ENCODE results near the gene SLC35E3.

SLC35E3 gene

DNA sequence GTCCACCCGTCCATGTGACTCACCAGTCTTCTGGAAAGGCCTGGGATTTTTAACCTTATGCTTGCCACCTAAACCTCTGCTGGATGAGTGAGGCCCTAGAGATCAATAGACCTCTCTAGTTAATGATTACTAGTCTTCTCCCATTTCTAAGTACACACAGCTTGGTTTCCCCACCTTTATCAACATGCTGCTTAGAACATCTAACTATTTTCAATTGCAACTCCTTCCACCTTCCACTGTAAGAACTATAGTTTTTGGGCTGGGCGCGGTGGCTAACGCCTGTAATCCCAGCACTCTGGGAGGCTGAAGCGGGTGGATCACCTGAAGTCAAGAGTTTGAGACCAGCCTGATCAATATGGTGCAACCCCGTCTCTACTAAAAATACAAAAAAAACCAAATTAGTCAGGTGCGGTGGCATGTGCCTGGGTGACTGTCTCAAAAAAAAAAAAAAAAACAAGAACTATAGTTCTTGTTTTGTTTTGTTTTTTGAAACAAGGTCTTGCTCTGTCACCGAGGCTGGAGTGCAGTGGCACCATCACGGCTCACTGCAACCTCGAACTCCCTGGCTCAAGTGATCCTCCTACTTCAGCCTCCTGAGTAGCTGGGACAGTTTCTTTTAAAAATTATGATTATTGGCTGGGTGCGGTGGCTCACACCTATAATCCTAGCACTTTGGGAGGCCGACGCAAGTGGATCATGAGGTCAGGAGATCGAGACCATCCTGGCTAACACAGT lies 43.3 kb downstream of the SLC35E3 start:
- no peak for DNase-seq (ENCODE audit: low spot score)
- TF ChIP-seq, protein P1, sequence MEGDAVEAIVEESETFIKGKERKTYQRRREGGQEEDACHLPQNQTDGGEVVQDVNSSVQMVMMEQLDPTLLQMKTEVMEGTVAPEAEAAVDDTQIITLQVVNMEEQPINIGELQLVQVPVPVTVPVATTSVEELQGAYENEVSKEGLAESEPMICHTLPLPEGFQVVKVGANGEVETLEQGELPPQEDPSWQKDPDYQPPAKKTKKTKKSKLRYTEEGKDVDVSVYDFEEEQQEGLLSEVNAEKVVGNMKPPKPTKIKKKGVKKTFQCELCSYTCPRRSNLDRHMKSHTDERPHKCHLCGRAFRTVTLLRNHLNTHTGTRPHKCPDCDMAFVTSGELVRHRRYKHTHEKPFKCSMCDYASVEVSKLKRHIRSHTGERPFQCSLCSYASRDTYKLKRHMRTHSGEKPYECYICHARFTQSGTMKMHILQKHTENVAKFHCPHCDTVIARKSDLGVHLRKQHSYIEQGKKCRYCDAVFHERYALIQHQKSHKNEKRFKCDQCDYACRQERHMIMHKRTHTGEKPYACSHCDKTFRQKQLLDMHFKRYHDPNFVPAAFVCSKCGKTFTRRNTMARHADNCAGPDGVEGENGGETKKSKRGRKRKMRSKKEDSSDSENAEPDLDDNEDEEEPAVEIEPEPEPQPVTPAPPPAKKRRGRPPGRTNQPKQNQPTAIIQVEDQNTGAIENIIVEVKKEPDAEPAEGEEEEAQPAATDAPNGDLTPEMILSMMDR (IDR thresholded peaks at IDR 0.05; ENCODE audit: extremely low read depth, missing control alignments), result no peak

GRCh38 chr12:68790081-68790951 lies 44.3 kb downstream of the SLC35E3 start:
- DNase-seq (ENCODE audit: low spot score), result no peak
- TF ChIP-seq, protein P1 (IDR thresholded peaks at IDR 0.05; ENCODE audit: extremely low read depth, missing control alignments), result no peak

- DNase-seq (ENCODE audit: low spot score), result no peak
- TF ChIP-seq, protein P1 (IDR thresholded peaks at IDR 0.05; ENCODE audit: extremely low read depth, missing control alignments), result no peak
Measured at GRCh38 chr12:68790952-68791234, 44.9 kb downstream of the SLC35E3 start.

GRCh38 chr12:68791897-68792481 lies 46.0 kb downstream of the SLC35E3 start:
- no peak for DNase-seq (ENCODE audit: low spot score)
- TF ChIP-seq, protein P1 (IDR thresholded peaks at IDR 0.05; ENCODE audit: extremely low read depth, missing control alignments), result no peak

- peak; percentile 75 for DNase-seq (ENCODE audit: low spot score)
- TF ChIP-seq, protein P1 (IDR thresholded peaks at IDR 0.05; ENCODE audit: extremely low read depth, missing control alignments), result no peak
Measured at GRCh38 chr12:68792952-68793351, 47.0 kb downstream of the SLC35E3 start.

DNA sequence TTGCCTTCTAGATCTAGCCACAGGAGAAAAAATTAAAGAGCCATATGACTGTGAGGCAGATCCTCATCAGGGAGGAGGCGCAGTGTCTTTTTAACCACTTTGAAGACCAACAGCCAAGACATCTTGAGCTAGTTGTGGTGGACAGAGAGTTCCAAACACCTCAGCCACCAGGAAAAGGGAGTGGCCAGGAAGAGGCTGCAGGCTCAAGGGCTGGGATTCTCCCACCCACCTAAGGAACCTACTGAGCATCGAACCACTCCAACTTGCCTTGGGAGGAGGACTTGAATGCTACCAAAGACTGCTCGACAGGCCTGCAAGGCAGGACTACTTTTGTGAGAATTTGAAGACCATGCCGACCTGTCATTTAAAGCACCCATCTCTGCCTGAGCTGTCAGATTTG lies 47.5 kb downstream of the SLC35E3 start:
- DNase-seq (ENCODE audit: low spot score), result no peak
- TF ChIP-seq, protein P1 (IDR thresholded peaks at IDR 0.05; ENCODE audit: extremely low read depth, missing control alignments), result no peak

All from GM20000 (cell line).